Gastrocnemius medialis (tissue), 4 donors: ENCODE data around the gene DPPA5.
"Not testable (repeated sequence)": the region's sequence is repeated elsewhere in the genome, so short reads cannot be mapped to it uniquely, and the experiment has no call there.

Source experiments
- POLR2A ChIP-seq, 2 donors: fragments of 450-650 bp; IDR thresholded peaks; one replicate each; pipeline ENCODE4 v1.6.1; 2017; ENCODE audit warnings: antibody characterized with exemption in 2 of 2, mild to moderate bottlenecking in 2 of 2, moderate library complexity in 2 of 2
- TF ChIP-seq, protein P1 (sequence below), 5 experiments: fragments of 450-650 bp in 3 of 5; fragments of 200-600 bp in 2 of 5; sonication (generic) in 2 of 5; IDR thresholded peaks in 4 of 5; conservative IDR thresholded peaks in 1 of 5; 1 replicate in 4 of 5; 2 replicates in 1 of 5; pipeline ENCODE4 v1.5.1; 2016 to 2019; ENCODE audit warnings: antibody characterized with exemption in 5 of 5, mild to moderate bottlenecking in 3 of 5, moderate library complexity in 3 of 5

- TF ChIP-seq, protein P1, sequence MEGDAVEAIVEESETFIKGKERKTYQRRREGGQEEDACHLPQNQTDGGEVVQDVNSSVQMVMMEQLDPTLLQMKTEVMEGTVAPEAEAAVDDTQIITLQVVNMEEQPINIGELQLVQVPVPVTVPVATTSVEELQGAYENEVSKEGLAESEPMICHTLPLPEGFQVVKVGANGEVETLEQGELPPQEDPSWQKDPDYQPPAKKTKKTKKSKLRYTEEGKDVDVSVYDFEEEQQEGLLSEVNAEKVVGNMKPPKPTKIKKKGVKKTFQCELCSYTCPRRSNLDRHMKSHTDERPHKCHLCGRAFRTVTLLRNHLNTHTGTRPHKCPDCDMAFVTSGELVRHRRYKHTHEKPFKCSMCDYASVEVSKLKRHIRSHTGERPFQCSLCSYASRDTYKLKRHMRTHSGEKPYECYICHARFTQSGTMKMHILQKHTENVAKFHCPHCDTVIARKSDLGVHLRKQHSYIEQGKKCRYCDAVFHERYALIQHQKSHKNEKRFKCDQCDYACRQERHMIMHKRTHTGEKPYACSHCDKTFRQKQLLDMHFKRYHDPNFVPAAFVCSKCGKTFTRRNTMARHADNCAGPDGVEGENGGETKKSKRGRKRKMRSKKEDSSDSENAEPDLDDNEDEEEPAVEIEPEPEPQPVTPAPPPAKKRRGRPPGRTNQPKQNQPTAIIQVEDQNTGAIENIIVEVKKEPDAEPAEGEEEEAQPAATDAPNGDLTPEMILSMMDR (IDR thresholded peaks at IDR 0.05 in 4 of 5, conservative IDR thresholded peaks at IDR 0.05 in 1 of 5): not testable (repeated sequence)
- not testable (repeated sequence) for TF ChIP-seq POLR2A (IDR thresholded peaks at IDR 0.05)
These were observed 38.1 kb upstream of the DPPA5 start for GRCh38 chr6:73392188-73392587.
